ENCODE results near the gene GRID1. TPM values are rescaled to one million over a fixed set of nuclear protein-coding genes. Genes with fewer than 3 reads are reported as not detected.
"Not testable (repeated sequence)": the region's sequence is repeated elsewhere in the genome, so short reads cannot be mapped to it uniquely, and the experiment has no call there.

Gene GRID1
- total and polyA plus RNA-seq, 8 donors = 0.31 to 8.5 (median 1.0) TPM; not detected in 1

DNA sequence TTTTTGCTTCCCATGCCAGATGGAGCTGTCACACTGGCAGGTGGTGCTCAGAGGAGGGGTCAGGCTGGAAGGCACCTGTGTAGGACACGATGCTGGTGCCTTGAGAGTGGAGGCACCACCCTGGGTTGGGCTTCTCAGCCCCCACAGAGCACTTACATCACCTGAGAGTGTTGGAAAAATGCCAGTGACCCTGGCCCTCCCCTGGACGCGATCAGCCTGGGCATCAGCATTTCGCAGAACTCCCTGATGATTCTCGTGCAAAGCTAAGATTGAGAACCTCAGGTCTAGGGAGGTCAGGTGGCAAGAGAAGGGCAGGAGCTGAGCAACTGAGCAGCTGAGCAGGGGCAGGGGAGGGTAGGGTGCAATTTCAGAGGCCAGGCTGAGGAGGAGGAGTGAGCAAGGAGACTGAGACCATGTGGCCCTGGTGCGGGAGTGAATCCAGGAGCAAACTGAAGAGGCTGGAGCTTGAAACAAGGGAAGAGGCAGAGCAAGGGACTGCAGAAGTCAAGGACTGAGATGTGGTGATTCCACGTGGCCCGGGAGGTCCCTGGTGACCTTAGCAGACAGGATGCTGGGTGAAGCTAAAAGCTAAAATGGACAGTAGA, 24.7 kb upstream of the GRID1 start:
- Histone ChIP-seq H3K36me3 (no peaks in the 10 kb centered on the region), H3K27ac (no peak overlapping the region), H3K4me3 (no peak overlapping the region), H3K27me3 (peaks cover 0 to 54% (median 20%) of the 10 kb centered on the region in 3 donors), H3K9me3 (no peaks in the 10 kb centered on the region), H3K4me1 (peaks cover 0 to 13% (median 11%) of the 10 kb centered on the region in 4 donors)
- WGBS, 5 donors = 81 to 89% (median 85%) methylated on average over 8 of the region's 8 CpGs
- TF ChIP-seq POLR2A (IDR thresholded peaks at IDR 0.05) (no peak), POLR2AphosphoS5 (IDR thresholded peaks at IDR 0.05) (no peak), EP300 (IDR thresholded peaks at IDR 0.05) (no peak)
- TF ChIP-seq, protein P1, sequence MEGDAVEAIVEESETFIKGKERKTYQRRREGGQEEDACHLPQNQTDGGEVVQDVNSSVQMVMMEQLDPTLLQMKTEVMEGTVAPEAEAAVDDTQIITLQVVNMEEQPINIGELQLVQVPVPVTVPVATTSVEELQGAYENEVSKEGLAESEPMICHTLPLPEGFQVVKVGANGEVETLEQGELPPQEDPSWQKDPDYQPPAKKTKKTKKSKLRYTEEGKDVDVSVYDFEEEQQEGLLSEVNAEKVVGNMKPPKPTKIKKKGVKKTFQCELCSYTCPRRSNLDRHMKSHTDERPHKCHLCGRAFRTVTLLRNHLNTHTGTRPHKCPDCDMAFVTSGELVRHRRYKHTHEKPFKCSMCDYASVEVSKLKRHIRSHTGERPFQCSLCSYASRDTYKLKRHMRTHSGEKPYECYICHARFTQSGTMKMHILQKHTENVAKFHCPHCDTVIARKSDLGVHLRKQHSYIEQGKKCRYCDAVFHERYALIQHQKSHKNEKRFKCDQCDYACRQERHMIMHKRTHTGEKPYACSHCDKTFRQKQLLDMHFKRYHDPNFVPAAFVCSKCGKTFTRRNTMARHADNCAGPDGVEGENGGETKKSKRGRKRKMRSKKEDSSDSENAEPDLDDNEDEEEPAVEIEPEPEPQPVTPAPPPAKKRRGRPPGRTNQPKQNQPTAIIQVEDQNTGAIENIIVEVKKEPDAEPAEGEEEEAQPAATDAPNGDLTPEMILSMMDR (IDR thresholded peaks at IDR 0.05) = no peak
- intact Hi-C loops (cut with DNase I; ENCODE audit: low total_unique reads) = no loop called here
- no peak for DNase-seq

DNA sequence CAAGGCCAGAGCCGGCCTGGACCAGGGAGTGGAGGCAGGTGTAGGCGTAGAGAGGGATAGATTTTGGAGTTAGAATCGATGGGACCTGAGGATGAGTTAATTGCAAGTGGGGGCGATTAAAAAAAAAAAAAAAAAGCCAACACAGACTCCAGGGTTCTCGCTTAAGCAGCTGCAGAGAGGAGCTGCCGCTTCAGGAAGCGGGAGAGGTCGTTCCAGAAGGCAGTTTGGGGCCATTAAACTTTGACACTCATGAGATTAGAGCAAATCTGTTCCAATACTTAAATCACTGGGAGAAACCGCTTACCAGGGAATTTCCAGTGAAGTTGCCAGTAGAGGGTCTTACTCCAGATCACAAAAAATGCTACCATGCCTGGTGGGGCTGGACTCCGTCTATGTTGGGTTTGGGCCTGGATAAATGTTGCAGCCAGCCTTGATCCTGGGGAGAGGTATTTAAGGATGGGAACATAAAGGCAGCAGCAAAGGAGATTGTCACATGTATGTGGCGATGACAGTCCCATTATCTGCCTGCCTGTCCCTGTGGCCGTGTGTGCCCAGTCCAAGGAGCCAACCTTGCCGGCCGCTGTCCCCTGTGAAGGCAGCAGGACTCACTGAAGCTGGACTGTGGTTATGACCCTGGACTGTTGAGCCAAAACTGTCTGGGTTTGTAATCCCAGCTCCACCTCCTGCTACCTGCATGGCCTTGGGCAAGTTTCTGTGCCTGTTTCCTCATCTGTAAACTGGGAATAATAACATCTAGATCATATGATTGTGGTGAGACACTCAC, 23.9 kb upstream of the GRID1 start:
- DNase-seq = no peak
- Histone ChIP-seq H3K27ac (no peak overlapping the region), H3K9me3 (no peaks in the 10 kb centered on the region), H3K4me3 (no peak overlapping the region), H3K27me3 (peaks cover 0 to 54% (median 20%) of the 10 kb centered on the region in 3 donors), H3K36me3 (no peaks in the 10 kb centered on the region), H3K4me1 (peaks cover 0 to 13% (median 11%) of the 10 kb centered on the region in 4 donors)
- WGBS, 5 donors = 78 to 89% (median 88%) methylated on average over 14 of the region's 14 CpGs
- TF ChIP-seq POLR2AphosphoS5 (IDR thresholded peaks at IDR 0.05) = no peak
- TF ChIP-seq, protein P1 (IDR thresholded peaks at IDR 0.05) = no peak
- TF ChIP-seq POLR2A (IDR thresholded peaks at IDR 0.05) = no peak
- no peak for TF ChIP-seq EP300 (IDR thresholded peaks at IDR 0.05)
- intact Hi-C loops (cut with DNase I; ENCODE audit: low total_unique reads) = no loop called here

DNA sequence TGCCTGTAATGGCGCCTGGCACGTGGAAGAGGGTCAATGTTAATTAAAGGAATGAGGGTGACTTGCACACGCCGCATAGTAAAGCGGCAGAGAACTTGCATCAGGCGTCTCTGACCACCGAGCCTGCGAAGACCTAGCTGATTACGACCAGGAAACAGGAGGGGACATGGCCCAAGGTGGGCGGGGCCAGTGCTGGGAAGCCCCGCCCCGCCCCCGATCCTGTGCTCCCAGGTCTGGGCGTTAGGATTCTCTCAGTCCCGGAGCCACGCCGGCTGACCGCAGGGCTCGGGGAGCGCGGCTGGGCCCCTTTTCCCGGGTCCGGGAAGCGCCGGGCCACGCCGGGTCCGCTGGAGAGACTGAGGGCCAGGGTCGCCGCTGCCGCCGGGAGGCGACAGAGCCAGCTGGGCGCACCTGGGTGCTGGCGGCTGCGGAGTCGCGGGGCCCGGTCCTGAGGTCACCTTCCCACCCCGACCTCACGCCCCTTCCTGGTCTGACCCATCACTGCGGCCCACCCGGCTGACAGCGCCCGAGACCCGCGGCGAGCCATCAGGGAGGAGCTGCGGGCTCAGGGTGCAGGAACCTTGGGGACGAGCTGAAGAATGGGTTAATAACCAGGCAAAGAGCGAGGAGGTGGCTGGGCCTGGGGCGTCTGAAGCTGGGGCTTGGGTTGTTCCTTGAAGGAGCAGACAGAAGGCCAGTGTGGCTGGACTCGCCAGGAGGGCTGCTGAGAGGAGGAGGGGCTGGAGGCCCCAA, 23.0 kb upstream of the GRID1 start:
- H3K4me3 ChIP-seq = peak overlapping the region; percentile 30 to 49 (median 40)
- H3K9me3 ChIP-seq = no peaks in the 10 kb centered on the region
- 15 to 36% (median 17%) methylated on average over 28 to 53 of the region's 53 CpGs for WGBS, 5 donors
- TF ChIP-seq POLR2AphosphoS5 (IDR thresholded peaks at IDR 0.05) (no peak), POLR2A (IDR thresholded peaks at IDR 0.05) (no peak), EP300 (IDR thresholded peaks at IDR 0.05) (no peak)
- TF ChIP-seq, protein P1 (IDR thresholded peaks at IDR 0.05) = no peak
- intact Hi-C loops (cut with DNase I; ENCODE audit: low total_unique reads) = no loop called here
- DNase-seq = peak; percentile 74 to 82
- no peak overlapping the region for H3K27ac ChIP-seq
- peaks cover 0 to 54% (median 20%) of the 10 kb centered on the region in 3 donors for H3K27me3 ChIP-seq
- H3K36me3 ChIP-seq = no peaks in the 10 kb centered on the region
- peaks cover 0 to 13% (median 11%) of the 10 kb centered on the region in 4 donors for H3K4me1 ChIP-seq

DNA sequence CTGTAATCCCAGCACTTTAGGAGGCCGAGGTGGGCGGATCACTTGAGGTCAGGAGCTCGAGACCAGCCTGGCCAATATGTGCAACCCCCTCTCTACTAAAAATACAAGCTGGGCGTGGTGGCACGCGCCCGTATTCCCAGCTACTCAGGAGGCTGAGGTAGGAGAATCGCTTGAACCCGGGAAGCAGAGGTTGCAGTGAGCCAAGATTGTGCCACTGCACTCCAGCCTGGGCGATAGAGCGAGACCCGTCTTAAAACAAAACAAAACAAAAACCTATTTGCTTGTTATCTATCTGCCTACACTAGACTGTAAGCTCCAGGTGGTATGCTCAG, 22.5 kb upstream of the GRID1 start:
- 8 to 37% (median 29%) methylated on average over 2 to 12 of the region's 12 CpGs for WGBS, 5 donors
- H3K36me3 ChIP-seq; H3K27ac ChIP-seq; H3K9me3 ChIP-seq; intact Hi-C loops (cut with DNase I; ENCODE audit: low total_unique reads); DNase-seq: not testable (repeated sequence)
- Histone ChIP-seq H3K27me3 (peaks cover 0 to 57% (median 20%) of the 10 kb centered on the region in 3 donors), H3K4me1 (peaks cover 0 to 13% (median 11%) of the 10 kb centered on the region in 4 donors), H3K4me3 (peak overlapping the region; percentile 30 to 49 (median 40))
